Forelimb muscle (tissue), 1 donor: Measurements from ENCODE around the gene ASB10. TPM values are rescaled to one million over a fixed set of nuclear protein-coding genes. Genes with fewer than 3 reads are reported as not detected.

Experiments
- DNase-seq: peaks from one replicate; pipeline ENCODE4 v3.0.0-alpha.2; 2013; ENCODE audit warnings: low read depth
- polyA plus RNA-seq: library from polyadenylated mRNA; unstranded; fragments of 120-200 nt; gene quantifications from one replicate; pipeline ENCODE4 v1.2.1, GENCODE V29; 2013; ENCODE audit not compliant: insufficient read length

The ASB10 gene
- polyA plus RNA-seq, 1 donor: 6.2 TPM

- DNase-seq: no peak
Measured at GRCh38 chr7:151187409-151188251, 580 bp upstream of the ASB10 start.

- no peak for DNase-seq
Measured at GRCh38 chr7:151185762-151186639, 1.0 kb downstream of the ASB10 start.

- no peak for DNase-seq
Measured at GRCh38 chr7:151181011-151181431, 6.0 kb downstream of the ASB10 start.

GRCh38 chr7:151179946-151180345 is 7.1 kb downstream of the ASB10 start:
- no peak for DNase-seq

GRCh38 chr7:151179287-151179860 is 7.7 kb downstream of the ASB10 start:
- DNase-seq: no peak

- no peak for DNase-seq
Measured at GRCh38 chr7:151178831-151179230, 8.2 kb downstream of the ASB10 start.

GRCh38 chr7:151178236-151178635 is 8.8 kb downstream of the ASB10 start:
- no peak for DNase-seq

- no peak for DNase-seq
Measured at GRCh38 chr7:151177310-151177709, 9.7 kb downstream of the ASB10 start.

- no peak for DNase-seq
Measured at GRCh38 chr7:151176401-151176800, 10.6 kb downstream of the ASB10 start.

- no peak for DNase-seq
Measured at GRCh38 chr7:151175793-151176311, 11.2 kb downstream of the ASB10 start.

- no peak for DNase-seq
Measured at GRCh38 chr7:151175047-151175792, 11.8 kb downstream of the ASB10 start.

GRCh38 chr7:151174246-151175046 is 12.6 kb downstream of the ASB10 start:
- DNase-seq: no peak

- no peak for DNase-seq
Measured at GRCh38 chr7:151173386-151174245, 13.4 kb downstream of the ASB10 start.

- DNase-seq: no peak
Measured at GRCh38 chr7:151172273-151173141, 14.5 kb downstream of the ASB10 start.

- DNase-seq: no peak
Measured at GRCh38 chr7:151168787-151169162, 18.3 kb downstream of the ASB10 start.

GRCh38 chr7:151168003-151168786 is 18.9 kb downstream of the ASB10 start:
- DNase-seq: no peak

- DNase-seq: no peak
Measured at GRCh38 chr7:151167197-151167961, 19.7 kb downstream of the ASB10 start, which contains the start of gene GBX1. GBX1 (minus strand) TSS chr7:151167694; CDS start chr7:151167548, 146 bp downstream.
